Neutrophil (primary cell): ENCODE results near the gene OPA3.
A peak's percentile ranks its signal among the peaks of the same experiment; 100 is the strongest.

ENCODE experiments used
- H3K27ac ChIP-seq: fragments of 200-600 bp; sonication (generic); 2 replicates; pipeline ENCODE4 v1.5.1; 2016; ENCODE audit warnings: mild to moderate bottlenecking, moderate library complexity
- H3K27me3 ChIP-seq: fragments of 200-600 bp; sonication (generic); 2 replicates; pipeline ENCODE4 v1.6.0; 2016; ENCODE audit warnings: mild to moderate bottlenecking
- H3K36me3 ChIP-seq: fragments of 200-600 bp; sonication (generic); 2 replicates; pipeline ENCODE4 v1.5.1; 2017
- H3K4me1 ChIP-seq, 2 experiments: fragments of 200-600 bp in 1 of 2; sonication (generic) in 1 of 2; 1 replicate in 1 of 2; 2 replicates in 1 of 2; pipeline versions ENCODE4 v1.5.1 to v1.6.1; 2013 to 2016; ENCODE audit warnings: low read depth in 1 of 2, low read length in 1 of 2, mild to moderate bottlenecking in 1 of 2, moderate library complexity in 1 of 2; ENCODE audit not compliant: control insufficient read depth in 1 of 2, insufficient read depth in 1 of 2
- H3K4me3 ChIP-seq, 2 experiments: fragments of 200-600 bp in 1 of 2; sonication (generic) in 1 of 2; 1 replicate in 1 of 2; 2 replicates in 1 of 2; pipeline ENCODE4 v1.5.1; 2013 to 2016; ENCODE audit warnings: low read depth in 1 of 2, low read length in 1 of 2, mild to moderate bottlenecking in 1 of 2, moderate library complexity in 1 of 2
- H3K9me3 ChIP-seq: fragments of 200-600 bp; sonication (generic); 2 replicates; pipeline ENCODE4 v1.5.1; 2016
- TF ChIP-seq, protein P1 (sequence below): fragments of 200-600 bp; sonication (generic); IDR thresholded peaks from 2 replicates; pipeline ENCODE4 v1.5.1; 2016; ENCODE audit warnings: antibody characterized with exemption

The OPA3 gene

GRCh38 chr19:45507872-45508416 is 76.7 kb downstream of the OPA3 start:
- TF ChIP-seq, protein P1, sequence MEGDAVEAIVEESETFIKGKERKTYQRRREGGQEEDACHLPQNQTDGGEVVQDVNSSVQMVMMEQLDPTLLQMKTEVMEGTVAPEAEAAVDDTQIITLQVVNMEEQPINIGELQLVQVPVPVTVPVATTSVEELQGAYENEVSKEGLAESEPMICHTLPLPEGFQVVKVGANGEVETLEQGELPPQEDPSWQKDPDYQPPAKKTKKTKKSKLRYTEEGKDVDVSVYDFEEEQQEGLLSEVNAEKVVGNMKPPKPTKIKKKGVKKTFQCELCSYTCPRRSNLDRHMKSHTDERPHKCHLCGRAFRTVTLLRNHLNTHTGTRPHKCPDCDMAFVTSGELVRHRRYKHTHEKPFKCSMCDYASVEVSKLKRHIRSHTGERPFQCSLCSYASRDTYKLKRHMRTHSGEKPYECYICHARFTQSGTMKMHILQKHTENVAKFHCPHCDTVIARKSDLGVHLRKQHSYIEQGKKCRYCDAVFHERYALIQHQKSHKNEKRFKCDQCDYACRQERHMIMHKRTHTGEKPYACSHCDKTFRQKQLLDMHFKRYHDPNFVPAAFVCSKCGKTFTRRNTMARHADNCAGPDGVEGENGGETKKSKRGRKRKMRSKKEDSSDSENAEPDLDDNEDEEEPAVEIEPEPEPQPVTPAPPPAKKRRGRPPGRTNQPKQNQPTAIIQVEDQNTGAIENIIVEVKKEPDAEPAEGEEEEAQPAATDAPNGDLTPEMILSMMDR: no peak
- peaks cover 53 to 68% of the 10 kb centered on the region in 2 experiments for H3K4me1 ChIP-seq
- H3K27ac ChIP-seq: peak overlapping the region; percentile 100
- H3K9me3 ChIP-seq: no peaks in the 10 kb centered on the region
- no peaks in the 10 kb centered on the region for H3K27me3 ChIP-seq
- peaks cover 30% of the 10 kb centered on the region for H3K36me3 ChIP-seq
- H3K4me3 ChIP-seq: peak overlapping the region; percentile 98 to 100

GRCh38 chr19:45506989-45507871 is 77.4 kb downstream of the OPA3 start, which contains the start of gene VASP:
VASP (plus strand) TSS chr19:45507479; CDS start chr19:45507772, 293 bp downstream.
- H3K27ac ChIP-seq: peak within 1 kb of the TSS; percentile 100
- peaks cover 30% of the 10 kb centered on the region for H3K36me3 ChIP-seq
- no peaks in the 10 kb centered on the region for H3K27me3 ChIP-seq
- TF ChIP-seq, protein P1: peak; percentile 42
- H3K9me3 ChIP-seq: no peaks in the 10 kb centered on the region
- H3K4me1 ChIP-seq: peaks cover 53 to 68% of the 10 kb centered on the region in 2 experiments
- H3K4me3 ChIP-seq: peak within 1 kb of the TSS; percentile 98 to 100

DNA sequence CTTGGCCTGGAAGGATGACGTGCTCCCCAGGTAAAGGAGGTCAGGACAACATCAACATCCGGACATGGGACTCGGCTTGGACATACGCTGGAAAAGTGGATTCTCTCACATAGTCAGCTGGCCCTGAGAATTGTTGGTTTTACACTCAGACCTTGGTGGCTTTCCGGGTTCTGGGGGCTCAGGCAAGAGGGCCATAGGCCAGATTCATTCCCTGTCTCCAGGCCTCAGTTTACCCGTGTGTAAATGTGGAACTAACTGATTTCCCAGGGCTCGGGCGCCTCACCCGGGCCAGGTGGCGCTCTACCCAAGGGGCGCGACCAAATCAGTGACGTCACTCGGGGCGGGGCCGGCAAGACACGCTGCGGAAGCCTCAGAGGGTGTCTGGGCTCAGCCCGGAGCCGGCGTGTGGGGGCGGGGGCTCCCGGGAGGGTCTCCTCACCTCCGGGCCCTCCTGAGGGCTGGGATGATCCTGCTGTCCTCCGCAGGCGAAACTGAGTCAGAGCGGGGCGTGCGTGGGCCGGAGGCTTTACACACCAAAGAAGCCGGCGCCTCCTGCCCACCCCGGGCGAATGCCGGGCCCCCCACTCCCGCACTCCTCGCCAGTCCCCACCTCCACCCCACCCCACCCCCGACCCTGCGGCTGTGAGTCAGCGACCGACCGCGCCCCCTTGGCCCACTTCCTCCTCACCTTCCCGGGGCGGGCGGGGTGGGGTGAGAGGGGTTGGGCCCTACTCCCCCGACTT is 78.2 kb downstream of the OPA3 start:
- Histone ChIP-seq H3K4me3 (peak overlapping the region; percentile 98 to 100), H3K27ac (peak overlapping the region; percentile 100), H3K36me3 (peaks cover 26% of the 10 kb centered on the region), H3K4me1 (peaks cover 52 to 68% of the 10 kb centered on the region in 2 experiments), H3K27me3 (no peaks in the 10 kb centered on the region), H3K9me3 (no peaks in the 10 kb centered on the region)
- TF ChIP-seq, protein P1: peak; percentile 79

GRCh38 chr19:45505996-45506245 is 78.7 kb downstream of the OPA3 start:
- peaks cover 52 to 68% of the 10 kb centered on the region in 2 experiments for H3K4me1 ChIP-seq
- TF ChIP-seq, protein P1: no peak
- H3K27ac ChIP-seq: peak overlapping the region; percentile 100
- no peaks in the 10 kb centered on the region for H3K9me3 ChIP-seq
- H3K4me3 ChIP-seq: peak overlapping the region; percentile 98 to 100
- H3K36me3 ChIP-seq: peaks cover 21% of the 10 kb centered on the region
- no peaks in the 10 kb centered on the region for H3K27me3 ChIP-seq

GRCh38 chr19:45505151-45505995 is 79.2 kb downstream of the OPA3 start:
- Histone ChIP-seq H3K4me3 (peak overlapping the region; percentile 98 to 100), H3K27me3 (no peaks in the 10 kb centered on the region), H3K36me3 (peaks cover 17% of the 10 kb centered on the region), H3K27ac (peak overlapping the region; percentile 100), H3K9me3 (no peaks in the 10 kb centered on the region), H3K4me1 (peaks cover 50 to 66% of the 10 kb centered on the region in 2 experiments)
- TF ChIP-seq, protein P1: no peak
